DMS79 (cell line): ENCODE data around the gene RPP30.
"Not testable (repeated sequence)": the region's sequence is repeated elsewhere in the genome, so short reads cannot be mapped to it uniquely, and the experiment has no call there.

ENCODE experiments used
- DNase-seq: peaks from one replicate; lab custom pipeline; 2025; lab: John Stamatoyannopoulos, UW

The RPP30 gene

GRCh38 chr10:90872648-90873020, 860 bp downstream of the RPP30 start:
- no peak for DNase-seq

DNA sequence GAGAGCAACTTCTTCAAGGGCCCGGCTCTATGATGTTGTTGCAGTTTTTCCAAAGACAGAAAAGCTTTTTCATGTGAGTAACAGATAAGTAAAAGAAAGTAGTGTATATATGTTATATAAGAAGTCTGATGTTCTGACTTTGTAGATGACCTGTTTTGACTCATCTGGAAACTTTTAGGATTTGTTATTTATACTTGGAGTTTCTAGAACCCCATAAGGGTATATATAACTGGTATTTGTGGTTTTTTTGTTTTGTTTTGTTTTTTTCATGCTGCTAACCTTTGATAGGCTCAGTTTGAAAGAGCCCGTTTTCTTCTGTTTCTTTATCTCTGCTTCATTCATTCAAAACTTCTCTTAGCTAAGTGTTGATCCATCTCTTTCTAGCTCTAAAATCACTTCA, 7.3 kb downstream of the RPP30 start:
- no peak for DNase-seq

DNA sequence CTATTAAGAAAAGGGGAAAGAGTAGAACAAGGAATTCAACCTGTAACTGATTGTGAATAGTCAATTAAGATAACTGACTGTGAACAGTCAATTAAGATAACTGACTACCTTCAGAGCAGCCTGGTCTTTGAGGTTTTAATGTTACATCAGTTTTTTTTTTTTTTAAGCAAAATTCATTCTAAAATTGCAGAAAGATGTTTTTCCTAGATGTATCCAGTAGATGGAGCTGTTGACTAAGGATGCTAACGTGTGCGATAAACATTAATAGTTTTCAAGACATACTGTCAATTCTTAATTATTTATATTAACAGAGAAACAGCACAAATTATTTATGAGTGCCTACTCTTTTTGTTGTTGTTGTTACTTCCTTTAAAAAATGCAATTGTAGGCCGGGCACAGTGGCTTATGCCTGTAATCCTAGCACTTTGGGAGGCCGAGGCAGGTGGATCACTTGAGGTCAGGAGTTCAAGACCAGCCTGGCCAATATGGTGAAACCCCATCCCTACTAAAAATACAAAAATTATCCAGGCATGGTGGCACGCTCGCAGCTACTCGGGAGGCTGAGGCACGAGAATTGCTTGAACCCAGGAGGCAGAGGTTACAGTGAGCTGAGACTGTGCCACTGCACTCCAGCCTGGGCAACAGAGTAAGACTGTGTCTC, 8.4 kb downstream of the RPP30 start:
- DNase-seq, result not testable (repeated sequence)

- no peak for DNase-seq
Observed at GRCh38 chr10:90884431-90884830, 12.7 kb downstream of the RPP30 start.

DNA sequence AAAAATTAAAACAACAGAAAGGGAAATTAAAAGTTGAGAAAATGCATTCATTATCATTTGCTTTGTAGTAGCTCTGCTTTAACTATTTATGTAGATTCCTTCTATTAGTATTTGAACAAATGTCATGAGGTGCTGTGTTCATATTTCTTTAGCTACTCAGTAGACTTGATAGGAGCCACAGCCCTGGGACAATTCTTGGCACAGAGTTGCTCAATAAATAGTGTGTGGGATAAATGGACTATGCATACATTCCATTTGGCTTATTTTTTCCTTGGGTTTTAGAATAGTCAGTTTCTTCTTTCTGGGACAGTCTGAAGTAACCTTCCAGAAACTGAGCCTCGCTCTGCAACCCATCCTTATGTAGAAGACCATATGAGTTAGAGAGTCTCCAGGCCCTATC, 13.4 kb downstream of the RPP30 start:
- no peak for DNase-seq

DNA sequence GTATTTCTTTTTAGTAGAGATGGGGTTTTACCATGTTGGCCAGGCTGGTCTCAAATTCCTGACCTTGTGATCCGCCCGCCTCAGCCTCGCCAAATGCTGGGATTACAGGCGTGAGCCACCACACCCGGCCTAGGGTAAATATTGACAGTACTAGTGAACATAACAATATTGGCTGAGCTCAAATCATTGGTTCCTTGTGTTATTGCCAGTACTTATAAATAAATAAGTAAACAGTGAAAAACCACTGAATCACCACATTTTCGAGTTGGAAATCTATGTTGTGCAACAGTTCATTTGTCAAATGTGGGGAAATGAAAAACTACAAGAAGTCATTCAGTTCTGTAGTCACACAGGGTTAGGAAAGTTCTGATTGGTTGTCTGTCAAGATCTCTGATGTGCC, 15.8 kb downstream of the RPP30 start:
- no peak for DNase-seq

DNA sequence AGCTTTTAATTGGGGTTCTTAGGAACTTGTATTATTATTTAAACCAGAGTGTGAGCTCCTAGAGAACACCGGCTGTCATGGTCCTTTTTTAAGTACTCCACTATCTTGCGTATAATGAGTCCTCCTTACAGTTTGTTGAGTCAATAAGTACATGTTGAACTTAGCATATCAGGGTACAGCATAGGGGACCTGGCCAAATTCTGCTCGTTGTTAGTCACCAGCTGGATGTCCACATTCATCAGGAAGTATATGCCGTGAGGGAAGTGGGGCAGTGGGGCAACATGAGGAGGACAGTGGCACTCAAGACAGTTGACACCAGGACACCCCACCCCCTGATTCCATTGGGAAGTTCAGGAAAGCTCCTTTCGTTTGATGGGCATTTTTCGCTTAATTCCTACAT, 16.6 kb downstream of the RPP30 start:
- DNase-seq, result no peak

GRCh38 chr10:90889636-90890035, 17.9 kb downstream of the RPP30 start:
- DNase-seq, result no peak

DNA sequence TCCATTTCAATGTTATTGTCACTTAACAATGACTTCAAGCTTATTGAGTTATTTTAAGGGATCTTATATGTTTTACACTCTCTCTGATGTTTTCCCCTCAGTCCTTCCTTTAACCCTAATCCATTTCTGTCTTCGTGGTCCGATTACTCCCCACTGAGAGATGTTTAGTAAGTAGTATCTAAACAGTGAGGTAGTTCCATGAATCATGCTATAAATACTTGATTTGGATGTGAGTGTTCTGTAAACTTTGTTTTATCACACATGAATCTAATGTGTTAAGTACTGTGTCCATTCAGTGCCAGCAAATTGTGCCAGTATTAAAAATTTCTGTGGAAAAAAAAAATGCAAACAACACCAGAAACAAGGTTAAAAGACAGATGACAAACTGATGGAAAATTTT, 18.6 kb downstream of the RPP30 start:
- no peak for DNase-seq

- no peak for DNase-seq
Observed at GRCh38 chr10:90893190-90893589, 21.4 kb downstream of the RPP30 start.

GRCh38 chr10:90896916-90897315, 25.1 kb downstream of the RPP30 start:
- not testable (repeated sequence) for DNase-seq

- no peak for DNase-seq
Observed at GRCh38 chr10:90905925-90906324, 34.2 kb downstream of the RPP30 start.

GRCh38 chr10:90906596-90906995, 34.8 kb downstream of the RPP30 start:
- no peak for DNase-seq

GRCh38 chr10:90911133-90912051, 39.6 kb downstream of the RPP30 start:
- no peak for DNase-seq

DNA sequence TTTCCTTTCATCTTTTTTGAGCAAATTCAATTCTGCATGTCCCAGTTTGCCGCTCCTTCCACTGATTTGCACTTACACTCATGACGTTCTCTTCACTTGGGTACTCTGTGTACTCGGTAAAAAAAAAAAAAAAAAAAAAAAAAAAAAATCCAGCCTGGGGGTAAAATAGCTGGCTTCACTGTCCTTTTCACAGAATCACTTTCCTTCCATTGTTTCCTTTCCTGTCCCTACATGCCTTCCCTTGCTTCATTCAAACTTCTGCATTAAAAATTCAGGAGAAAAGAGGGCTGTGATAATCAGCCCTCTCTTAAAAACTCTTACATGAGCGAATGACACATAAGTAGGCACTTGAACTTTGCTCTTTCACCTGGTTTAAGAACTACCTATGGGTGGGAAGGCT, 40.4 kb downstream of the RPP30 start:
- no peak for DNase-seq

DNA sequence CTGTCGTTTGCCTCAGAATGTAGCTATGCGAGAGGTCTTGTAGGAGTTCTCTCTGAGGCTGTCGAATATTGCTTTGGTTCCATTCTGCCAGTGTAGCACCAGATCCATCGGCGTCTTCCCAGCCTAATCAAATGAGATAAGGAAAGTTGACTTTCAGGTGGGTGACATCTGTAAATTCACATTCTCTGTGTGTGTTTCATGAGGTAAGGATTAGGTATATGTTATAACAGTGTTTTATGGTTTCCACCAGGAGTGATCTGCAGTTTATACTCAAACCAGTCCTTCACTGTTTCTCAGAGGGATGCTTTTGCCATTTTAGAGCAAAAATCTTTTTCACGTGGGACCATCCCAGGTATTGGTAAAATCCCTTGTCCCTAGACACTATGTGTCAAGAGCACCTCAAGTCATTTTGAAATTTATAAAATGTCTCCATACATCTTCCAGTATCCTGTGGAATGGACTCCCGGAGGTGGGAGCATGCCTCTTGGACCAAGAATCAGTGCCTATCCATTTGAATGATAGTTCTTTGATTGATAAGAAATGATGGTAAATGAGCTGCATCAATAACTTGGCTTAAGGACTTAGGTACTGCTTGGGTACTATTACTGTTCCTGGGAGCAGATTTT, 41.2 kb downstream of the RPP30 start:
- DNase-seq, result no peak

- no peak for DNase-seq
Observed at GRCh38 chr10:90913774-90914420, 42.1 kb downstream of the RPP30 start.

DNA sequence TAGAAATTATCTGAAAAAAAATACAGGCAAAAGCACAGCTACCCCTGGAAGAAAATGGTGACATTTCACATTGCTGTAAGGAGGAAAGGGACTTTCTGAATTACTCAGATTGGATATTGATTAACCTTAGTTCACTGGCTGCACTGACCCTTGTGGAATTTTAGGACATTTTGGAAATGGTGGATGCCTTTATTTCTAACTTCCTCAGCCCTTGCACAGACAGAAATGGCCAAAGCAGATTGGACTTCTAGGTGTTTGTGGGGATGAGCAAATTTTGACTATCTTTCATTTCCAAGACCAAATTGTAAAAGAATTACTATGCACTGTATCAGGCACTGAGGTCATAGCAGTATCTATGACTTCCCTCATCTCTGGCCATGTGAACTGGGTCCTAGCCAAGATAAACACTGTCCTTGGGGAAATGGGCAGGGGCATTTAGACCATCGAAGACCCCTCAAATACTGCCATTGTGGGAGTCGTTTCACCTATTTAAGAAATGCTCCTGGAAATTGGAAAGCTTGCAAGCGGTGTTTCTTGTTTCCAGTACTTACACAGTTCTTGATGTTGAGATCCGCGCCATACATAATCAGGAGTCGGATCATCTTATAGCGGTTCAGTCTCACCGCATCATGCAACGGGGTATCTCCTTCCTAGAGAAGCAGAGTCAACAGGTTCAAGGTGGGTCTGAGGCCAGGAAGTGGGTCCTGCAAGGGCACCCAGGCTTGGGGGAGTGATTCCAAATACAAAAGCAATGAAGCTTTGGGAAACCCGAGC, 43.4 kb downstream of the RPP30 start:
- DNase-seq, result no peak

GRCh38 chr10:90915766-90916075, 43.9 kb downstream of the RPP30 start:
- DNase-seq, result no peak

DNA sequence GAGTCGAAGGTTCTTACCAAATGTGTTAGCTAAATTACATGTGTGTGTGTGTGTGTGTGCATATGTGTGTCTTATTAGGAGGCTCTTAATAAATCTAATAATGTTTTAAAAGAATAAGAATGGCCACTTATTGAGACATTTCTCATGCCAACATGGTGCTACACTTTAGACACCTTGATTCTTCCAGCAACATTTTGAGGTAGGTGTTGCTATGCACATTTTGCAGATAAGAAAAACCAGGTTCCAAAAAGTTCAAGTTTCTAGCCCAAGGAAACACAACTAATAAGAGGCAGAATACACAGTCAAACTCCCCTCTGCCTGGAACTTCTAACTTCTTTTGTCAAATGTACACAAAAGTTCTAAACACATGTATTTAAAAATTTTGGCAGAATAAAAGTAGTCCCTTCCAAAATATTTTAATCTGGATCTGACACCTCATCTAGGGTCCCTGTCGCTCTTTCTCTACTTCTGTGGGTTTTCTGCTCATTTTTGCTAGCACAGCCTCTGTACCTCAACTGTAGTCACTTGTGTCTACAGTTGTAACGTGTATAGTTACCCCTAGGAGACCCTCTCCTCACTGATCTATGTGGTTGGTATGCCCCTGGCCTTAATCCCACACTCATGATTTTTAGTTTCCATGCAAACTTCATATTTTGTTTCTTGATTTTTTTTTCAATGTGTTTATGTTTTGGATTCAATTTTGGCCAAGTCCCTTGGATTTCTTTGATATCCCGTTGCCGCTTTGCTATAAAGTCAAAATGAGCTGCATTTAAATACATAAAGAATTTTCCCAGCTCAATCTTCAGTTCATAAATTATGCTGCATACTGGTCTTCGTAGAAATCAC, 44.8 kb downstream of the RPP30 start:
- no peak for DNase-seq
